Measurements from ENCODE around the gene SLC25A25. TPM values are rescaled to one million over a fixed set of nuclear protein-coding genes. Genes with fewer than 3 reads are reported as not detected.

Gene SLC25A25
- total and polyA plus RNA-seq, 2 donors (not counting 3 experiments of a cell fraction or from before 2014, with no cell fraction given), result 18.1 to 20.2 TPM

DNA sequence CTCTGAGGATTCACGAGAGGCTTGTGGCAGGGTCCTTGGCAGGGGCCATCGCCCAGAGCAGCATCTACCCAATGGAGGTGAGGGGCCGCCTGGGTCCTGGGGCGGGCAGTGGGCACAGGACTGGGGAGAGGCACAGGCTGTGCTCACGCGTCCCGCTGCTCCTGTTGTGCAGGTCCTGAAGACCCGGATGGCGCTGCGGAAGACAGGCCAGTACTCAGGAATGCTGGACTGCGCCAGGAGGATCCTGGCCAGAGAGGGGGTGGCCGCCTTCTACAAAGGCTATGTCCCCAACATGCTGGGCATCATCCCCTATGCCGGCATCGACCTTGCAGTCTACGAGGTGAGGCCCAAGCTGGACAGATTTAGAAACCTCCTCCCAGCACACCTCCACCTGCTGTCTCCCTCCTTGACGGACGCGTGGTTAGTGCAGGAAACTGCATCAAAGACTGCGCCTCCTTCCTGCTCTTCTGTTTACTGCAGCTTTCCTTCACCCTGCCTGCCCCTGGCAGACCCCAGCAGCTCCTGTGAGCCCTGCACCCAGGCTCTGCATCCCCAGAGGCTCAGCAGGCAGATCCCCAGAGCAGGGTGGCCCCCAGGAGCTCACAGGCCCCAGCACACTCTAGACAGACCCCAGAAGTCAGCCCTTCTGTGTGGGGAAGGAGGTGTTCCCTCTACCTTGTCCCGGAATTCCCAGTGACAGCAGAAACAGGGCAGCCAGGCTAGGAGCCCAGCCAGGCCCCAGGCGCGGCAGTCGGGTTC lies 38.3 kb downstream of the SLC25A25 start:
- H3K36me3 ChIP-seq (ENCODE audit: control insufficient read depth in 2 of 2, extremely low read depth in 1 of 2, insufficient read depth in 2 of 2, low read length in 2 of 2), result peaks cover 16 to 53% of the 10 kb centered on the region in 2 experiments
- no peaks in the 10 kb centered on the region for H3K4me1 ChIP-seq (ENCODE audit: control insufficient read depth, extremely low read depth, insufficient read depth, low read length)
- intact Hi-C loops (cut with micrococcal nuclease) (no loop called here), dilution Hi-C loops (cut with MboI; ENCODE audit: extremely low pct_ligation_motif_present, low sequenced_read_pairs) (no loop called here)
- no peaks in the 10 kb centered on the region for H3K9me1 ChIP-seq (replicated peaks; ENCODE audit: control insufficient read depth, extremely low read depth, insufficient read depth, low read length)
- no peak overlapping the region for H3K4me2 ChIP-seq (ENCODE audit: insufficient read depth, low read length)
- no peak overlapping the region for H2AFZ ChIP-seq (ENCODE audit: low read depth, low read length)
- DNase-seq (ENCODE audit: low read depth, low spot score) (no peak), FAIRE-seq (no peak)
- ChIA-PET CTCF (interaction anchor here (0.9 to 2.9 kb wide), 3 partner anchors 11 to 19 kb away, joined by 3 to 20 read pairs (median 19); no protein-coding TSS in a partner anchor), POLR2A (no interaction called here)
- H3K27me3 ChIP-seq (ENCODE audit: control insufficient read depth in 2 of 2, insufficient read depth in 2 of 2, low read length in 2 of 2), result no peaks in the 10 kb centered on the region
- H3K4me3 ChIP-seq (replicated peaks in 1 of 3; ENCODE audit: insufficient read depth in 1 of 3, low read depth in 1 of 3, low read length in 3 of 3), result no peak overlapping the region
- H3K9ac ChIP-seq (replicated peaks; ENCODE audit: extremely low read depth, insufficient read depth, low read length), result no peak overlapping the region
- H3K9me3 ChIP-seq (replicated peaks; ENCODE audit: control insufficient read depth, insufficient read depth, low read length), result no peaks in the 10 kb centered on the region
- BruUV-seq (replicated peaks), result no TSS peak
- H3K79me2 ChIP-seq (ENCODE audit: control insufficient read depth, insufficient read depth, low read length), result no peaks in the 10 kb centered on the region
- no peak overlapping the region for H3K27ac ChIP-seq (ENCODE audit: insufficient read depth, low read depth, low read length)
- TF ChIP-seq, protein P1, sequence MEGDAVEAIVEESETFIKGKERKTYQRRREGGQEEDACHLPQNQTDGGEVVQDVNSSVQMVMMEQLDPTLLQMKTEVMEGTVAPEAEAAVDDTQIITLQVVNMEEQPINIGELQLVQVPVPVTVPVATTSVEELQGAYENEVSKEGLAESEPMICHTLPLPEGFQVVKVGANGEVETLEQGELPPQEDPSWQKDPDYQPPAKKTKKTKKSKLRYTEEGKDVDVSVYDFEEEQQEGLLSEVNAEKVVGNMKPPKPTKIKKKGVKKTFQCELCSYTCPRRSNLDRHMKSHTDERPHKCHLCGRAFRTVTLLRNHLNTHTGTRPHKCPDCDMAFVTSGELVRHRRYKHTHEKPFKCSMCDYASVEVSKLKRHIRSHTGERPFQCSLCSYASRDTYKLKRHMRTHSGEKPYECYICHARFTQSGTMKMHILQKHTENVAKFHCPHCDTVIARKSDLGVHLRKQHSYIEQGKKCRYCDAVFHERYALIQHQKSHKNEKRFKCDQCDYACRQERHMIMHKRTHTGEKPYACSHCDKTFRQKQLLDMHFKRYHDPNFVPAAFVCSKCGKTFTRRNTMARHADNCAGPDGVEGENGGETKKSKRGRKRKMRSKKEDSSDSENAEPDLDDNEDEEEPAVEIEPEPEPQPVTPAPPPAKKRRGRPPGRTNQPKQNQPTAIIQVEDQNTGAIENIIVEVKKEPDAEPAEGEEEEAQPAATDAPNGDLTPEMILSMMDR (IDR thresholded peaks at IDR 0.05; ENCODE audit: extremely low read depth in 1 of 2, insufficient read depth in 1 of 2, low read depth in 1 of 2, low read length in 2 of 2), result no peak
- TF ChIP-seq, protein P2, sequence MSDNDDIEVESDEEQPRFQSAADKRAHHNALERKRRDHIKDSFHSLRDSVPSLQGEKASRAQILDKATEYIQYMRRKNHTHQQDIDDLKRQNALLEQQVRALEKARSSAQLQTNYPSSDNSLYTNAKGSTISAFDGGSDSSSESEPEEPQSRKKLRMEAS (IDR thresholded peaks at IDR 0.05; ENCODE audit: insufficient read depth, insufficient read length), result no peak
- TF ChIP-seq GATA2 (IDR thresholded peaks at IDR 0.05; ENCODE audit: insufficient read depth, insufficient read length, low read depth, low read length), result no peak
- TF ChIP-seq EZH2 (IDR thresholded peaks at IDR 0.05; ENCODE audit: borderline replicate concordance, low read depth, low read length, severe bottlenecking), result no peak
- TF ChIP-seq JUN (IDR thresholded peaks at IDR 0.05; ENCODE audit: borderline replicate concordance, insufficient read depth, insufficient read length, low read depth), result no peak
- no peak for TF ChIP-seq POLR2A (IDR thresholded peaks at IDR 0.05; ENCODE audit: low read depth, low read length)
- no peak for TF ChIP-seq MYC (IDR thresholded peaks at IDR 0.05; ENCODE audit: low read depth, low read length)
- no peak for TF ChIP-seq POLR2AphosphoS5 (IDR thresholded peaks at IDR 0.05; ENCODE audit: insufficient read depth, low read depth, low read length)
- TF ChIP-seq FOS (IDR thresholded peaks at IDR 0.05; ENCODE audit: borderline replicate concordance, insufficient read depth, low read length), result no peak
- no peaks in the 10 kb centered on the region for H4K20me1 ChIP-seq (replicated peaks; ENCODE audit: control insufficient read depth, extremely low read depth, insufficient read depth, low read length)

All from endothelial cell of umbilical vein (primary cell).